ENCODE data around the gene CCL5.

CCL5 gene

GRCh38 chr17:35878361-35878760 lies 1.8 kb downstream of the CCL5 start:
- TF ChIP-seq, protein P1, sequence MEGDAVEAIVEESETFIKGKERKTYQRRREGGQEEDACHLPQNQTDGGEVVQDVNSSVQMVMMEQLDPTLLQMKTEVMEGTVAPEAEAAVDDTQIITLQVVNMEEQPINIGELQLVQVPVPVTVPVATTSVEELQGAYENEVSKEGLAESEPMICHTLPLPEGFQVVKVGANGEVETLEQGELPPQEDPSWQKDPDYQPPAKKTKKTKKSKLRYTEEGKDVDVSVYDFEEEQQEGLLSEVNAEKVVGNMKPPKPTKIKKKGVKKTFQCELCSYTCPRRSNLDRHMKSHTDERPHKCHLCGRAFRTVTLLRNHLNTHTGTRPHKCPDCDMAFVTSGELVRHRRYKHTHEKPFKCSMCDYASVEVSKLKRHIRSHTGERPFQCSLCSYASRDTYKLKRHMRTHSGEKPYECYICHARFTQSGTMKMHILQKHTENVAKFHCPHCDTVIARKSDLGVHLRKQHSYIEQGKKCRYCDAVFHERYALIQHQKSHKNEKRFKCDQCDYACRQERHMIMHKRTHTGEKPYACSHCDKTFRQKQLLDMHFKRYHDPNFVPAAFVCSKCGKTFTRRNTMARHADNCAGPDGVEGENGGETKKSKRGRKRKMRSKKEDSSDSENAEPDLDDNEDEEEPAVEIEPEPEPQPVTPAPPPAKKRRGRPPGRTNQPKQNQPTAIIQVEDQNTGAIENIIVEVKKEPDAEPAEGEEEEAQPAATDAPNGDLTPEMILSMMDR (conservative IDR thresholded peaks at IDR 0.05; ENCODE audit: low read depth, low read length): no peak
- H4K20me1 ChIP-seq (ENCODE audit: insufficient read depth): no peaks in the 10 kb centered on the region
- no peak overlapping the region for H2AFZ ChIP-seq (ENCODE audit: low read depth)
- H3K36me3 ChIP-seq (ENCODE audit: insufficient read depth): no peaks in the 10 kb centered on the region
- H3K79me2 ChIP-seq (ENCODE audit: insufficient read depth, low read depth): no peaks in the 10 kb centered on the region
- H3K4me2 ChIP-seq: no peak overlapping the region
- H3K27ac ChIP-seq: no peak overlapping the region
- no peak overlapping the region for H3K4me3 ChIP-seq (IDR thresholded peaks at IDR 0.05; ENCODE audit: insufficient read depth, low read depth, low read length)
- H3K9ac ChIP-seq: no peak overlapping the region
- H3K4me1 ChIP-seq (ENCODE audit: low read depth, poor library complexity, severe bottlenecking): peaks cover 20% of the 10 kb centered on the region
- H3K27me3 ChIP-seq (ENCODE audit: insufficient read depth, low read depth): no peaks in the 10 kb centered on the region

GRCh38 chr17:35877345-35878029 lies 2.7 kb downstream of the CCL5 start:
- H2AFZ ChIP-seq (ENCODE audit: low read depth): no peak overlapping the region
- H3K36me3 ChIP-seq (ENCODE audit: insufficient read depth): no peaks in the 10 kb centered on the region
- TF ChIP-seq, protein P1 (conservative IDR thresholded peaks at IDR 0.05; ENCODE audit: low read depth, low read length): no peak
- H3K9ac ChIP-seq: no peak overlapping the region
- H4K20me1 ChIP-seq (ENCODE audit: insufficient read depth): no peaks in the 10 kb centered on the region
- H3K79me2 ChIP-seq (ENCODE audit: insufficient read depth, low read depth): no peaks in the 10 kb centered on the region
- H3K4me3 ChIP-seq (IDR thresholded peaks at IDR 0.05; ENCODE audit: insufficient read depth, low read depth, low read length): no peak overlapping the region
- peaks cover 20% of the 10 kb centered on the region for H3K4me1 ChIP-seq (ENCODE audit: low read depth, poor library complexity, severe bottlenecking)
- no peaks in the 10 kb centered on the region for H3K27me3 ChIP-seq (ENCODE audit: insufficient read depth, low read depth)
- H3K27ac ChIP-seq: no peak overlapping the region
- H3K4me2 ChIP-seq: no peak overlapping the region

DNA sequence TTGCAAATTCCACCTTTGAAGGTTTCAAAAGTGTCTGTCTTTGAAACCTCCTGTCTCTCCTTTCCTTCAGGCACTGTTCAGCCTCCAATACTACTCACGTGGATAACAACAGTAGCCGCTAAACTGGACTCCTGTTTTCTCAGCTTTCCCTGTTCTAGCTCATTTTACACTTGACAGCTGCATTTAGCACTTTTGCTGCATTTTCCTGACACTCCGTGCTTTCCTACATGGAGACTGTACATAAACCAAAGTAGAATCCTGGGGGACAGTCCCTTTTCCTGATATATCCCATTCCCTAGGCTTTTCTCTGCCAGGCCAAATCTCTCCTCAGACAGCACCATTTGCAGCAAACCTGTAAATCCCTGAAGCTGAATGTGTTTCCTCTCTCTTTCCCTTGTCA lies 3.6 kb downstream of the CCL5 start:
- Histone ChIP-seq H3K4me1 (ENCODE audit: low read depth, poor library complexity, severe bottlenecking) (peaks cover 20% of the 10 kb centered on the region), H3K36me3 (ENCODE audit: insufficient read depth) (no peaks in the 10 kb centered on the region), H3K4me3 (IDR thresholded peaks at IDR 0.05; ENCODE audit: insufficient read depth, low read depth, low read length) (no peak overlapping the region), H3K4me2 (no peak overlapping the region), H3K27ac (no peak overlapping the region), H3K9ac (no peak overlapping the region), H3K79me2 (ENCODE audit: insufficient read depth, low read depth) (no peaks in the 10 kb centered on the region), H3K27me3 (ENCODE audit: insufficient read depth, low read depth) (no peaks in the 10 kb centered on the region), H2AFZ (ENCODE audit: low read depth) (no peak overlapping the region), H4K20me1 (ENCODE audit: insufficient read depth) (no peaks in the 10 kb centered on the region)
- TF ChIP-seq, protein P1 (conservative IDR thresholded peaks at IDR 0.05; ENCODE audit: low read depth, low read length): no peak

GRCh38 chr17:35875800-35876139 lies 4.4 kb downstream of the CCL5 start:
- Histone ChIP-seq H3K27ac (no peak overlapping the region), H3K4me1 (ENCODE audit: low read depth, poor library complexity, severe bottlenecking) (peaks cover 13% of the 10 kb centered on the region), H3K4me2 (no peak overlapping the region), H4K20me1 (ENCODE audit: insufficient read depth) (no peaks in the 10 kb centered on the region), H2AFZ (ENCODE audit: low read depth) (no peak overlapping the region), H3K79me2 (ENCODE audit: insufficient read depth, low read depth) (no peaks in the 10 kb centered on the region), H3K36me3 (ENCODE audit: insufficient read depth) (no peaks in the 10 kb centered on the region), H3K4me3 (IDR thresholded peaks at IDR 0.05; ENCODE audit: insufficient read depth, low read depth, low read length) (no peak overlapping the region), H3K9ac (no peak overlapping the region), H3K27me3 (ENCODE audit: insufficient read depth, low read depth) (no peaks in the 10 kb centered on the region)
- TF ChIP-seq, protein P1 (conservative IDR thresholded peaks at IDR 0.05; ENCODE audit: low read depth, low read length): no peak

All from KMS-11 (cell line).